GM19351 (cell line): ENCODE data around the gene SHANK2.

Source experiments
- ATAC-seq: cut with Tn5 transposase; IDR thresholded peaks from one replicate; pipeline ENCODE4 v1.9.1; 2021; ENCODE audit warnings: mild to moderate bottlenecking, moderate library complexity; ENCODE audit not compliant: unreplicated experiment

The SHANK2 gene

DNA sequence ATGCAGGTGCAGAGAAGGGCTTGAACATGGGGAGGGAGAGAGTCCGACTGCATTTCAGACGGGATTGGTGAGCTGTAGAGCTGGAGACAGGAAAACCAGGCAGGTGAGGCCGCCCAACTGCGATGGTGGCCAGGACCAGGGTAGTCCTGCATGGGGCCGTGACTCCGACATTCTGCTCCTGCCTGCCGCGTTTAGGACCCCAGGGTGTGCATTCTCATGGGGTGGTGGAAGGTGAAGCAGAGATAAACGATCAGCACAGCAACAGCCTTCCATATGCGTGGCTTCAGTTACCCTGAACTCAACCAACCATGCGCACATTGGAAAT lies 29.3 kb downstream of the SHANK2 start:
- ATAC-seq, result no peak

DNA sequence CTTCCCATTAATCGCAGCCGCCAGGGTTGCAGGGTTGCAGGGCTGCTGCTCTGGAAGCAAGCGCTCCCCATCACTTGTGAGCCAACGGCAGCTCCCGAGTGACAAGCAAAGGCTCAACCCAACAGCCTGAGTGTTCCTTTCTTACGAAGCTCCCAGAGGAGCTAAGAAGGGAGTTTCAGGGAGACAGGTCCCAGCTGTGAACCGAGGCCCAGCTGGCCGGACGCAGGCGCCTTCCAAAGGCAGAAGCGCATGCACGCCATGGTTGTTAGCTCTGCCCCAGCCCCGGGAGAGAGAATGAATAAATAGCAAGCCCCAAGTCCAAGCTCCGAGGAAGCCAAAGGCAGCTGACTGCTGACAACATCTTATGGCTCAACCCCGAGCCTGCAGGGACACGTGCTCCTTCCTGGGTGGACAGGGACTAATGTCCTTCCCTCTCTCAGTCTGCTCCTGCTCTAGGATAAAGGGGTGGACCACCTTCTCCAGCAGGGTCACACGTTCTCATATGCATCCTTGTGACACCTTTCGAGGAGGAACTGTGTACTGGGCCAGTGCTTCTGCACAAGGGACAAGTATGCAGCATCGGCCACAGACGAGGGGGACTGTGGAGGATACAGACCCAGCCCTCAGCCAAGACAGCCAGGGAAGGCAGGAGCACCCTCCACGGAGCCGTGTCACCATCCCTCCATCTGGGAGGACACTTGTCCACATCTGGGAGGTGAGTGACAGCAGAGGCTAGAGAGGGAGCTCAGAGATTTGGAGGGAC lies 29.9 kb downstream of the SHANK2 start:
- ATAC-seq, result no peak

DNA sequence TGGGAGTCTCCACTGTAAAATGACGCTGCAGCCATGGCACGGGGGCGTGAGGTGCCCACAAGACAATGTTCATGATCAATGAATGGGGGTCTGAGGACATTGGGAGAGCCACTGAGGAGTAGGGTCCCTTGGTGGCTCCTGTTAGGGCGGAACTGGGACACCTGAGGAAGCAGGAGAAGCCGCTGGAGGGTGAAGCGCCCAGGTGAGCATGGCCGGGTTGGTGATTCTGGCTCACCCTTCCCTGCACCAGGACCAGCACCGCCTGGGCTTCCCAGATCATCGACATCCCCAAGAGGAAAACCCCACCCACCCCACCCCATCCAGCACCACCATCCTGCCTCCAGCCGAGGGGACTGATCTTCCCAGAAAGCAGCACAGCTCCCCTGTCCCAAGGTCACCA lies 30.6 kb downstream of the SHANK2 start:
- no peak for ATAC-seq

- ATAC-seq, result no peak
Measured at GRCh38 chr11:71221201-71221600, 31.2 kb downstream of the SHANK2 start.

GRCh38 chr11:71218789-71219499 lies 33.4 kb downstream of the SHANK2 start:
- no peak for ATAC-seq

DNA sequence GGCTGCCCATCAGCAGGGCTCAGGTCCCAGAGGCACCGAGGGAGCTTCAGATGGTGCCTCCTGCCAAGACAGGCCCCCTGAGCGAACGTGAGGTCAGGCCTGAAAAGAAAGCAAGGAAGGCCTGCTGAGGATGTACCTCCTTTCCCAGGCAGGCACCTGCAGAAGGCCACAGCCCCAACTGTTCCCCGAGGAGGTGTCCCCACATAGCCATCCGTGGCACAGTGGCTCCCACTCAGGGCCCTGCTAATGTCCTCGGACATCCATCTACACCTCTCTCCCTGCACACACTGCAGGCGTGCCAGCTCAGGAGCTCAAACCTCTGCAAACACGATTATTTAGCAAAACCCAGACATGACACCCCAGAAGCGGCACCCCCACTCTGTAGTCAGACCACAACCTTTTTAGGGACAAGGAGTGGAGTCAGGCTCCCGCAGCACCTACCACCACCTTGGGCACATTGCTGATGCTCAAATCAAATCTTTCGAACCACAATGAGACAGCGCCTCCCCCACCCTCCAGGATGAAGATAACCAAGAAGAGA lies 36.9 kb downstream of the SHANK2 start:
- no peak for ATAC-seq

DNA sequence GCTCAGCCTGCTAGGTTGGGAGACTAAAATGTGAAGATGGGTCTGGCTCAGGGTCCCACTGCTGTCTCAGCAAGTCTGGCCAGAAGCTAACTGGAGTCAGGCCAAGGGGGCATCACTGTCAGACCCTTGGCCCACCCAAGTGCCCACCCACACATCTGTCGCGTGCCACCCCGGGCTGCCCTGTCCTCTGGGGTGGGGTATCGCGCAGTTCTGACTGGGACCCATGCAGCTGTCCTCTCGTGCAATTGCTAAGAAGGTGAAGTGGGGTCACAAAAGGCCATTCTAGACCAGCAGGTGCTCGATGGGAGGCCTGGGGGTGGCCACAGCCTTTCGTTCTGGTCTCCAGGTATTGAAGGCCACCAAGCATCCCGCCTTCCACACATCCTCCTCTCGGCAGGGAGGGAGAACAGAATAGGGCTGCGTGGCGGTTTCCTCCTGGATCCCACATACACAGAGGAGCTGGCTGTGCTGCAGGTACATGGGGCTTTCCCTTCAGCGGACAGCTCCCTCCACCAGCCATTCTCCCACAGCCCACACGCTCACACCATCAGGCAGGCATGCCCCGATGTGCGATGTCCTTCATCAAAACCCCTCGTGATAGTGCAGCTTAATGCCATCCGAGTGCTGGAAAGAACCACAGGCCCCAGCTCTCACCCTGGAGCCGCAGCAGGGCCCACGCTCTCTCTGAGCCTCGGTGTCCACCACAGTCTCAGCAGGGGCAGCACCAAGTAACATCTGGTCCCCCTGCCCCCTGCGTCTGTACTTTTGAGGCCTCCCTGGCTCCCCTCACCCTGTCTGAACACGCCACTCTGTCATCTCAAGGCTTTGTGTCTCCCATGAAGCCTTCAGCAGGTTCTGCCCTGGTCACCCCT lies 37.6 kb downstream of the SHANK2 start:
- ATAC-seq, result no peak

- no peak for ATAC-seq
Measured at GRCh38 chr11:71213696-71214552, 38.5 kb downstream of the SHANK2 start.

DNA sequence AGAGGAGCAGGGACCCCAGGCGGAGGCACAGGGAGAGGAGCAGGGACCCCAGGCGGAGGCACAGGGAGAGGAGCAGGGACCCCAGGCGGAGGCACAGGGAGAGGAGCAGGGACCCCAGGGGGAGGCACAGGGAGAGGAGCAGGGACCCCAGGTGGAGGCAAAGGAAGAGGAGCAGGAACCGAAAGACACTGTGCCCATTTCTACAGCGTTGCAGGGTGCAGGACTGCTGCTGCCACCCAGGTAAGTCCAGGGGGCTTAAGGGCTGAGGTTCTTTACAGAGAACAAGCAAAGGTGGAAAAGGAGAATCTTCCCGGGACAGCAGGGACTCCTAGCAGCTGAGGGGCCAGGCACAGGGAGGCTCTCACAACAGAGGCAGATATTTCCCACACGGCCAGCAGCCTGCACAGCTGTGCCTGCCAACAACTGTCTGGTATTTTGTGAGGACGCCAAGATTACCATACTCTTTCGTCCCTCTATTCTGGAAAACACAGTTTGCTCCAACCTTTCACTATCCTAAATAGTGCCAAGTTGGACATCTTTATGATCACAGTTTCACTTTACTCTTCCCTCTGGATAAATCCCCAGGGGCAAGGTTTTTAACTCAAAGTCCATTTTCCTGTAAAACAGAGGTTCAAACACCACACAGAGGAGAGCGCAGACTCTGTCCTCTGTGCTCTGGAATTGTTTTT lies 39.4 kb downstream of the SHANK2 start:
- no peak for ATAC-seq

GRCh38 chr11:71211631-71212030 lies 40.7 kb downstream of the SHANK2 start:
- ATAC-seq, result no peak

GRCh38 chr11:71210861-71211260 lies 41.5 kb downstream of the SHANK2 start:
- no peak for ATAC-seq

GRCh38 chr11:71209656-71210055 lies 42.7 kb downstream of the SHANK2 start:
- no peak for ATAC-seq

GRCh38 chr11:71209181-71209580 lies 43.2 kb downstream of the SHANK2 start:
- ATAC-seq, result no peak

DNA sequence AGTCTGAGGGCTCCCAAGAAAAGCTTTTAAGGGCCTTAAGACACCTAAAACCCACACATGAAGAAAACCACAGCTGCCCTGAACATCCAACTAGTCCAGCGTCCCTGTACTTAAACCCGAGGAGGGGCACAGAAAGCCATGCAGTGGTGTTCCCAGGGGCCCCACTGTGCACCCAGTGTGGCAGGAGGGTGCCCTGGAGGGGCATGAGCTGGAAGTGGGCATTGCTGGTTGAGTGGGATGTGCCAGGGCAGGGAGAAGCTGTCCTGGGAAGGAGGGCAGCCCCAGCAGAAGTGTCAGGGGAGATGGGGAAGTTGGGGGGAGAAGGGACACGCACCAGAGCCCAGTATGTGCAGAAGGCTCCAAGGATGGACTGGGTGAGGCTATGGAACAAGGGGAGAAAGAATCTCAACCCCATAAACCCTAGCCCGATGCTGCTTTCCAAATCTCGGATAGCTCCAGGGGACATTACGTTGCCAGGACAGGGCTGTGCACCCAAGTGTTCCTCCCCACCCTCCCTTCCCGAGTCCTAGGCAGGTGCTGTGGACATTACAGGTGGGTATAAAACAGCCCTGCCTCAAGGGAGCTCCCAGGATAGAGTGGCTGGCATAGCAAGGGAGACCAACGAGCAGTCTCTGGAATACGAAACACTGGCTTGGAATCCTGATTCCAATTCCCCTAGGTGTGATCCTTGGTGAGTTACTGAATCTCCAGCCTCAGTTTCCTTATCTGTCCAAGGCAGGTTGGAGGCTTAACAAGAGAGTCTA lies 44.2 kb downstream of the SHANK2 start:
- ATAC-seq, result no peak

DNA sequence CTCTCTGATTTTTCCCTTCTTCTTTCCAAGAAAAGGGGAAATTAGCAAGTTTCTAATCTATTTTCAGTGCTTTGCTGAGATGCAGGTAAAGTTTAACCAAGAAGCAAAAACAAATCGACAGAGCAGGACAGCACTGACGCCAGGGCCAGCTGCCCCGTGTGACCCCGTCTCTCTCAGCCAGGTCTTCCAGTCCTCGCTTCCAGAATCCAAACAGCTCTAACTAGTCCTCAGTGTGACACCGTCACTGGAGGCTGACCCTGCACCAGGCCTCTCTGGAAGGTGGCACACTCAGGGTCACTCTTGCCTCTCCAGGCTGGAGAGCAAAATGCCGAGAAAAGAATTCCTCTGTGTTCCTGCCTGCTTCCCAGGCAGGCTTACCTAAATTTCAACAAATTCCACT lies 44.8 kb downstream of the SHANK2 start:
- no peak for ATAC-seq

- no peak for ATAC-seq
Measured at GRCh38 chr11:71206186-71206585, 46.2 kb downstream of the SHANK2 start.

DNA sequence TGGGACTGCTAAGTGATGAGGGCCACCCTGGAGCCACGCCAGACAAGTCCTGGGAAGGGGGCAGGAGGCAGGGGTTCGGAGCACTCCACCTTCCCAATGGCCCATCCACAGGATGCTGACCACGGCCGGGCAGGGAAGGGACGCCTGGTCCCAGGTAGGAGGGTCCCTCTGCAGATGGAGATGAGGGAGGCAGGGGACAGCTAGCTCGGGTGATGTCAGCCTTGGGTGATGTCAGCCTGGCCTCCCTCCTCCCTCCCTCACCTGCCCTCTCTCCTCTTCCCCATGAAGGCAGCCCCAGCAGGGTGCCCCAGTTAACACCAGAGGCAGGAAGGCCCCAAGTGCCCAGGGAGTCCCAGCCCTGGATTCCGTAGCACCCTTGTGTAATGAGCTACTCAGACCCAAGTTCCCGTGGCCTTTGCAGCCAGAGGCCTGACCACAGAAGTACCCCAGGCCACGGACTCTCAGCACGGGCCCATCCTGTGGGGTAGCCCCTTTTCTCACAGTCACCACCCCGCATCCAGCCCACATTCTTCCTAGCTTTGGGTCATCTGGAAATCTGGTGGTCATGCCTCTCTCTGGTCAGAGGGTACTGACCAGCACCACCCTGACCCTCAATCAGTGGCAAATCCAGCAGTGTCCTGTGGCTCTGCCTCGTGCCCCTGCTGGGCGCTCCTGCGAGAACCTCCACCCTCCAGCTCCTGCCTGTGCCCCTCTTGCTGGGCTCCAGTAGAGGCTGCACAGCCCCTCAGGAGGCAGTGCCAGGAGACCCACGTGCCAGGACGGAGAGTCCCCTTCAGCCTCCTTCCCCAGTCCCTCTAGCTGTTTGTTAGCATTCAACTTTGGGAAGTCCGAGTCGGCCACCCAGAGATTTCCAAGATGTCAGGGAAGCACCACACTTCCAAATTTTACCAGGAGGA lies 47.4 kb downstream of the SHANK2 start:
- no peak for ATAC-seq

DNA sequence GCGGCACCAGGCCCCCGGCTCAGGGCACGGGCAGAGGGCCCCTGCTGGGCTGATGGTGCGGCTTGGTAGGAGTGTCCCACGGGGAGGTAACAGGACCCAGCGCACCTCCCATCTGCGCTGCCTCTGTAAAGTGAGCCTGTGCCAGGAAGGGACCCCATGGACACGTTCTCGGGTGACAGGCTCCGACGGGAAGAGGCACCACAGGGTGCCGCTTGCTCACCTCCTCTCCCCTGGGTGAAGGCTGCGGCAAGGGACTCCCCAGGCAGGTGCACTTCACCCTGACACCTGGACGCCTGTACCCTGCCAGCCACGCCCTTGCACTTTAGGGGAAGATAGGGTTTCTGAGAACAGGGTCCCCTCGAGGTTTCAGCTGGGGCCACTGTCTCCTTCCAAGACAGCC lies 48.1 kb downstream of the SHANK2 start:
- no peak for ATAC-seq
